Stimulated activated naive B cell treated with anti-CD40 and anti-IgM and Interleukin-4, amounts not matched to agents 10 μg/mL and 1 μg/mL and 100 μg/mL, for 72 hours (primary cell): ENCODE measurements around the gene NQO2.
"Not testable (repeated sequence)": the region's sequence is repeated elsewhere in the genome, so short reads cannot be mapped to it uniquely, and the experiment has no call there.

ENCODE experiments used
- ATAC-seq, 2 donors: fragments of 150-1000 bp; cut with Tn5 transposase; replicated peaks; 2 replicates each; pipeline ENCODE4 v1.10.0; 2021; ENCODE audit warnings: moderate library complexity in 1 of 2
- DNase-seq: peaks from one replicate; pipeline ENCODE4 v3.0.0; 2021
- H3K27ac Mint-ChIP-seq: one replicate; pipeline ENCODE4 v1.8.0; 2022; ENCODE audit warnings: mild to moderate bottlenecking, mixed read lengths
- H3K27me3 Mint-ChIP-seq, 2 donors: one replicate each; pipeline ENCODE4 v1.8.0; 2022; ENCODE audit warnings: mixed read lengths in 2 of 2
- H3K36me3 Mint-ChIP-seq, 2 donors: one replicate each; pipeline ENCODE4 v1.8.0; 2022; ENCODE audit warnings: mixed read lengths in 2 of 2, mild to moderate bottlenecking in 1 of 2
- H3K4me1 Mint-ChIP-seq, 2 donors: one replicate each; pipeline ENCODE4 v1.8.0; 2022; ENCODE audit warnings: mixed read lengths in 2 of 2, mild to moderate bottlenecking in 1 of 2
- H3K4me3 Mint-ChIP-seq, 2 donors: one replicate each; pipeline ENCODE4 v1.8.0; 2022; ENCODE audit warnings: mild to moderate bottlenecking in 2 of 2, mixed read lengths in 2 of 2, moderate library complexity in 1 of 2
- H3K9me3 Mint-ChIP-seq, 2 donors: one replicate each; pipeline ENCODE4 v1.8.0; 2022; ENCODE audit warnings: mixed read lengths in 2 of 2, mild to moderate bottlenecking in 1 of 2

NQO2 gene

DNA sequence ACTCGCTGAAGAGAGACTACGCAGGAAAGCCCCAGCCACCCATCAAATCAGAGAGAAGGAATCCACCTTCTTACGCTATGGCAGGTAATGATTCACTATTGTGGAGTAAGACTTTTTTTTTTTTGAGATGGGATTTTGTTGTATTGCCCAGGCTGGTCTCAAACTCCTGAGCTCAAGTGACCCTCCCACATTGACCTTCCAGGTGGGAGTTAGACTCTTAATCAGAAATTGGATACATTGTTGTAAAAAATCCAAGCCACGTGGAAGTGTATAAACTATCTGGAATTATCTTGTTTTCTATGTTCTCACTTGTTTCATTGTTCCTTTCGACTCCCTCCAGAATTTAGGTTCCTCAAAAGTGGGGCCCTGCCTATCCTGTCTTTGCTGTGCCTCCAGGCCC, 6.8 kb downstream of the NQO2 start:
- Mint-ChIP-seq H3K4me3 (no peak overlapping the region), H3K27me3 (no peaks in the 10 kb centered on the region), H3K27ac (no peak overlapping the region), H3K9me3 (peaks cover 9 to 13% of the 10 kb centered on the region in 2 donors), H3K36me3 (peaks cover 57 to 66% of the 10 kb centered on the region in 2 donors), H3K4me1 (peaks cover 2 to 7% of the 10 kb centered on the region in 2 donors)
- ATAC-seq: no peak
- DNase-seq: no peak

DNA sequence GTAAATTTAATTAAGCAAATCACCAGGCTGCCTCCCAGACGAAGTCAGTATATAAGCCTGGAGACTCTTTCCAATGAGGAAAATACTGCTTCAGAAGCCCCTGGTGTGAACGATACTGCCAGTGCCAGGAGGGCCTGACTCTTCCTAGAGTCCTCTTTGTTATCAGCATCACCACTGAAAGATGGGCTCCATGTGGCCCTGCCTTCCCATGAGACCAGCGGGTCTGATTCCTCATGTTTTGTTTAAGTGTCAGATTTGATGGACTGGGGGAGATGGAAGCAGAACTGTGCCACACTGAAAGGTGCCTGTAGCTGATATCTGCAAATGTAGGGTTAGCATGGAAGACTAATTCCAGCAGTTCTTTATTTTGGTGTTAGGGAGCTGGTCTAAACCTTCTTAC, 7.9 kb downstream of the NQO2 start:
- no peak overlapping the region for H3K27ac Mint-ChIP-seq
- no peak overlapping the region for H3K4me3 Mint-ChIP-seq
- no peak for ATAC-seq
- no peaks in the 10 kb centered on the region for H3K4me1 Mint-ChIP-seq
- DNase-seq: no peak
- H3K9me3 Mint-ChIP-seq: peaks cover 16 to 22% of the 10 kb centered on the region in 2 donors
- peaks cover 67 to 74% of the 10 kb centered on the region in 2 donors for H3K36me3 Mint-ChIP-seq
- no peaks in the 10 kb centered on the region for H3K27me3 Mint-ChIP-seq

- ATAC-seq, H3K27ac Mint-ChIP-seq, DNase-seq: not testable (repeated sequence)
These were observed 9.1 kb downstream of the NQO2 start for GRCh38 chr6:3008712-3009265.

GRCh38 chr6:3009930-3010329, 10.2 kb downstream of the NQO2 start:
- Mint-ChIP-seq H3K4me1 (no peaks in the 10 kb centered on the region), H3K4me3 (no peak overlapping the region), H3K27ac (no peak overlapping the region), H3K9me3 (peaks cover 20 to 27% of the 10 kb centered on the region in 2 donors), H3K36me3 (peaks cover 72 to 78% of the 10 kb centered on the region in 2 donors), H3K27me3 (no peaks in the 10 kb centered on the region)
- DNase-seq: no peak
- ATAC-seq: no peak

More at GRCh38 chr6:3008712-3009265, 9.1 kb downstream of the NQO2 start:
- not testable (repeated sequence) for H3K4me3 Mint-ChIP-seq, H3K4me1 Mint-ChIP-seq, H3K27me3 Mint-ChIP-seq
- Mint-ChIP-seq H3K9me3 (peaks cover 20 to 27% of the 10 kb centered on the region in 2 donors), H3K36me3 (peaks cover 71 to 74% of the 10 kb centered on the region in 2 donors)

- ATAC-seq: no peak
- Mint-ChIP-seq H3K27me3 (no peaks in the 10 kb centered on the region), H3K4me1 (no peaks in the 10 kb centered on the region), H3K4me3 (no peak overlapping the region), H3K27ac (no peak overlapping the region), H3K9me3 (peaks cover 20 to 27% of the 10 kb centered on the region in 2 donors), H3K36me3 (peaks cover 75 to 77% of the 10 kb centered on the region in 2 donors)
- no peak for DNase-seq
These were observed 11.5 kb downstream of the NQO2 start for GRCh38 chr6:3011158-3011557.

DNA sequence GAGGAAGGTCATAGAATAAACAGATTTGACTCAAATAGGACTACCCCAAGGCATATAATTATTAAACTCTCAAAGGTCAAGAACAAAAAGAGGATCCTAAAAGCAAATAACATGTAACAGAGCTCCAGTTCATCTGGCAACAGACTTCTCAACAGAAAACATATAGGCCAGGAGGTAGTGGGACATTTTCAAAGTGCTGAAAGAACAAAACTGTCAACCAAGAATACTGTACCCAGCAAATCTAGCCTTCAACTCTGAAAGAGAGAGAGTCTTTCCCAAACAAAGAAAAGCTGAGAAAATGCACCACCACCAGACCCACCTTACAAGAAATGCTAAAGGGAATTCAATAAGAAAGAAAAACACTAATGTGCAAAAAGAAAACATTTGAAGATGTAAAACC, 11.9 kb downstream of the NQO2 start:
- no peak overlapping the region for H3K4me3 Mint-ChIP-seq
- H3K27ac Mint-ChIP-seq: no peak overlapping the region
- no peaks in the 10 kb centered on the region for H3K27me3 Mint-ChIP-seq
- H3K4me1 Mint-ChIP-seq: no peaks in the 10 kb centered on the region
- ATAC-seq (no peak), DNase-seq (no peak)
- peaks cover 20 to 27% of the 10 kb centered on the region in 2 donors for H3K9me3 Mint-ChIP-seq
- H3K36me3 Mint-ChIP-seq: peaks cover 75 to 80% of the 10 kb centered on the region in 2 donors

- H3K9me3 Mint-ChIP-seq: peaks cover 20 to 27% of the 10 kb centered on the region in 2 donors
- ATAC-seq (no peak), DNase-seq (no peak)
- H3K4me3 Mint-ChIP-seq: no peak overlapping the region
- H3K27ac Mint-ChIP-seq: no peak overlapping the region
- peaks cover 76% of the 10 kb centered on the region in 2 donors for H3K36me3 Mint-ChIP-seq
- no peaks in the 10 kb centered on the region for H3K4me1 Mint-ChIP-seq
- no peaks in the 10 kb centered on the region for H3K27me3 Mint-ChIP-seq
These were observed 13.8 kb downstream of the NQO2 start for GRCh38 chr6:3013486-3013885.

- Mint-ChIP-seq H3K4me3 (no peak overlapping the region), H3K36me3 (peaks cover 71 to 72% of the 10 kb centered on the region in 2 donors), H3K4me1 (no peaks in the 10 kb centered on the region), H3K9me3 (peaks cover 20 to 27% of the 10 kb centered on the region in 2 donors), H3K27me3 (no peaks in the 10 kb centered on the region), H3K27ac (no peak overlapping the region)
- no peak for ATAC-seq
- DNase-seq: no peak
These were observed 14.4 kb downstream of the NQO2 start for GRCh38 chr6:3013901-3014674.

GRCh38 chr6:3014675-3015066, 15.0 kb downstream of the NQO2 start:
- DNase-seq (no peak), ATAC-seq (no peak)
- H3K4me3 Mint-ChIP-seq: no peak overlapping the region
- H3K9me3 Mint-ChIP-seq: peaks cover 20 to 27% of the 10 kb centered on the region in 2 donors
- no peak overlapping the region for H3K27ac Mint-ChIP-seq
- peaks cover 0 to 2% of the 10 kb centered on the region in 2 donors for H3K4me1 Mint-ChIP-seq
- no peaks in the 10 kb centered on the region for H3K27me3 Mint-ChIP-seq
- peaks cover 70% of the 10 kb centered on the region in 2 donors for H3K36me3 Mint-ChIP-seq

- DNase-seq: no peak
- Mint-ChIP-seq H3K9me3 (peaks cover 19 to 25% of the 10 kb centered on the region in 2 donors), H3K4me3 (no peak overlapping the region), H3K4me1 (peaks cover 0 to 2% of the 10 kb centered on the region in 2 donors), H3K27ac (no peak overlapping the region), H3K36me3 (peaks cover 69 to 70% of the 10 kb centered on the region in 2 donors), H3K27me3 (no peaks in the 10 kb centered on the region)
- no peak for ATAC-seq
These were observed 15.4 kb downstream of the NQO2 start for GRCh38 chr6:3015144-3015543.

- H3K27ac Mint-ChIP-seq: no peak overlapping the region
- peaks cover 8 to 13% of the 10 kb centered on the region in 2 donors for H3K9me3 Mint-ChIP-seq
- H3K4me1 Mint-ChIP-seq: peaks cover 0 to 2% of the 10 kb centered on the region in 2 donors
- H3K36me3 Mint-ChIP-seq: peaks cover 57 to 59% of the 10 kb centered on the region in 2 donors
- DNase-seq: no peak
- no peak overlapping the region for H3K4me3 Mint-ChIP-seq
- no peaks in the 10 kb centered on the region for H3K27me3 Mint-ChIP-seq
- ATAC-seq: no peak
These were observed 17.0 kb downstream of the NQO2 start for GRCh38 chr6:3016473-3017280.

GRCh38 chr6:3017304-3017703, 17.6 kb downstream of the NQO2 start:
- DNase-seq (no peak), ATAC-seq (no peak)
- peaks cover 4 to 6% of the 10 kb centered on the region in 2 donors for H3K9me3 Mint-ChIP-seq
- H3K27me3 Mint-ChIP-seq: no peaks in the 10 kb centered on the region
- H3K36me3 Mint-ChIP-seq: peaks cover 51 to 53% of the 10 kb centered on the region in 2 donors
- no peak overlapping the region for H3K4me3 Mint-ChIP-seq
- H3K27ac Mint-ChIP-seq: no peak overlapping the region
- H3K4me1 Mint-ChIP-seq: peaks cover 0 to 2% of the 10 kb centered on the region in 2 donors

GRCh38 chr6:3019065-3019464, 19.4 kb downstream of the NQO2 start:
- Mint-ChIP-seq H3K27ac (no peak overlapping the region), H3K9me3 (no peaks in the 10 kb centered on the region), H3K27me3 (no peaks in the 10 kb centered on the region)

GRCh38 chr6:3019749-3020320, 20.1 kb downstream of the NQO2 start:
- H3K27ac Mint-ChIP-seq: no peak overlapping the region
- H3K27me3 Mint-ChIP-seq: no peaks in the 10 kb centered on the region
- DNase-seq (no peak), ATAC-seq (no peak)
- H3K9me3 Mint-ChIP-seq: no peaks in the 10 kb centered on the region
- H3K36me3 Mint-ChIP-seq: peaks cover 36 to 40% of the 10 kb centered on the region in 2 donors
- H3K4me1 Mint-ChIP-seq: peaks cover 18 to 23% of the 10 kb centered on the region in 2 donors
- no peak overlapping the region for H3K4me3 Mint-ChIP-seq

More at GRCh38 chr6:3019065-3019464, 19.4 kb downstream of the NQO2 start:
- ATAC-seq: no peak
- Mint-ChIP-seq H3K4me1 (peaks cover 14 to 16% of the 10 kb centered on the region in 2 donors), H3K36me3 (peaks cover 40 to 45% of the 10 kb centered on the region in 2 donors), H3K4me3 (no peak overlapping the region)
- no peak for DNase-seq
